HepG2 (cell line): ENCODE results near the gene CFAP70.

Experiments used
- CBX5 ChIP-seq: sonication (generic); formaldehyde crosslinking; IDR thresholded peaks from 2 replicates; pipeline ENCODE4 v1.4.0; 2020; ENCODE audit warnings: missing genetic modification reagents, borderline replicate concordance
- CENPX ChIP-seq: sonication (generic); formaldehyde crosslinking; IDR thresholded peaks from 2 replicates; pipeline ENCODE4 v1.9.0; 2021; ENCODE audit warnings: mild to moderate bottlenecking, missing genetic modification reagents, moderate library complexity
- CHD2 ChIP-seq: IDR thresholded peaks from 2 replicates; pipeline ENCODE4 v1.6.1; 2011; ENCODE audit warnings: low read depth, low read length, improper control_type of control experiment
- CREM ChIP-seq, 2 experiments: sonication (generic) in 1 of 2; formaldehyde crosslinking in 1 of 2; IDR thresholded peaks; 2 replicates each; pipeline versions ENCODE4 v1.4.0 to v1.6.1; 2016 to 2020; ENCODE audit warnings: antibody characterized with exemption in 1 of 2, mild to moderate bottlenecking in 1 of 2, missing genetic modification reagents in 1 of 2
- ESRRA ChIP-seq: sonication (generic); formaldehyde crosslinking; IDR thresholded peaks from 2 replicates; pipeline ENCODE4 v1.5.1; 2020; ENCODE audit warnings: mild to moderate bottlenecking, low read depth, missing genetic modification reagents
- JUN ChIP-seq: sonication (generic); formaldehyde crosslinking; IDR thresholded peaks from 2 replicates; pipeline ENCODE4 v1.4.0; 2020; ENCODE audit warnings: mild to moderate bottlenecking, missing genetic modification reagents
- POLR2A ChIP-seq, 2 experiments: IDR thresholded peaks; 2 replicates each; pipeline ENCODE4 v1.6.1; 2011; ENCODE audit warnings: low read depth in 2 of 2, low read length in 2 of 2, mild to moderate bottlenecking in 1 of 2, moderate library complexity in 1 of 2; ENCODE audit not compliant: insufficient read depth in 1 of 2
- REST ChIP-seq, 2 experiments: IDR thresholded peaks; 2 replicates each; pipeline ENCODE4 v1.6.1; 2011 to 2012; ENCODE audit warnings: low read length in 2 of 2, borderline replicate concordance in 1 of 2, low read depth in 1 of 2, mild to moderate bottlenecking in 1 of 2, moderate library complexity in 1 of 2
- SP4 ChIP-seq: sonication (generic); formaldehyde crosslinking; IDR thresholded peaks from 2 replicates; pipeline ENCODE4 v1.8.1; 2023; ENCODE audit warnings: mild to moderate bottlenecking, missing genetic modification reagents
- ZBTB43 ChIP-seq: sonication (generic); formaldehyde crosslinking; conservative IDR thresholded peaks from 2 replicates; pipeline ENCODE4 v1.4.0; 2020; ENCODE audit warnings: missing genetic modification reagents
- ZBTB46 ChIP-seq: sonication (generic); formaldehyde crosslinking; IDR thresholded peaks from 2 replicates; pipeline ENCODE4 v1.4.0; 2020; ENCODE audit warnings: mild to moderate bottlenecking, missing genetic modification reagents, borderline replicate concordance
- ZBTB8A ChIP-seq: sonication (generic); formaldehyde crosslinking; IDR thresholded peaks from 2 replicates; pipeline ENCODE4 v1.4.0; 2020; ENCODE audit warnings: mild to moderate bottlenecking, low read depth, missing genetic modification reagents, borderline replicate concordance
- TF ChIP-seq, protein P1 (sequence below): sonication (generic); formaldehyde crosslinking; IDR thresholded peaks from 2 replicates; pipeline ENCODE4 v1.9.0; 2022; ENCODE audit warnings: missing genetic modification reagents, mild to moderate bottlenecking, borderline replicate concordance
- TF ChIP-seq, protein P2 (sequence below): sonication (generic); formaldehyde crosslinking; IDR thresholded peaks from 2 replicates; pipeline ENCODE4 v1.5.0; 2020; ENCODE audit warnings: mild to moderate bottlenecking, missing genetic modification reagents, moderate library complexity

GRCh38 chr10:73234695-73235094 is 124.0 kb downstream of the CFAP70 start:
- TF ChIP-seq, protein P1, sequence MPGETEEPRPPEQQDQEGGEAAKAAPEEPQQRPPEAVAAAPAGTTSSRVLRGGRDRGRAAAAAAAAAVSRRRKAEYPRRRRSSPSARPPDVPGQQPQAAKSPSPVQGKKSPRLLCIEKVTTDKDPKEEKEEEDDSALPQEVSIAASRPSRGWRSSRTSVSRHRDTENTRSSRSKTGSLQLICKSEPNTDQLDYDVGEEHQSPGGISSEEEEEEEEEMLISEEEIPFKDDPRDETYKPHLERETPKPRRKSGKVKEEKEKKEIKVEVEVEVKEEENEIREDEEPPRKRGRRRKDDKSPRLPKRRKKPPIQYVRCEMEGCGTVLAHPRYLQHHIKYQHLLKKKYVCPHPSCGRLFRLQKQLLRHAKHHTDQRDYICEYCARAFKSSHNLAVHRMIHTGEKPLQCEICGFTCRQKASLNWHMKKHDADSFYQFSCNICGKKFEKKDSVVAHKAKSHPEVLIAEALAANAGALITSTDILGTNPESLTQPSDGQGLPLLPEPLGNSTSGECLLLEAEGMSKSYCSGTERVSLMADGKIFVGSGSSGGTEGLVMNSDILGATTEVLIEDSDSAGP (CRISPR knock-in tag), result no peak
- TF ChIP-seq, protein P2, sequence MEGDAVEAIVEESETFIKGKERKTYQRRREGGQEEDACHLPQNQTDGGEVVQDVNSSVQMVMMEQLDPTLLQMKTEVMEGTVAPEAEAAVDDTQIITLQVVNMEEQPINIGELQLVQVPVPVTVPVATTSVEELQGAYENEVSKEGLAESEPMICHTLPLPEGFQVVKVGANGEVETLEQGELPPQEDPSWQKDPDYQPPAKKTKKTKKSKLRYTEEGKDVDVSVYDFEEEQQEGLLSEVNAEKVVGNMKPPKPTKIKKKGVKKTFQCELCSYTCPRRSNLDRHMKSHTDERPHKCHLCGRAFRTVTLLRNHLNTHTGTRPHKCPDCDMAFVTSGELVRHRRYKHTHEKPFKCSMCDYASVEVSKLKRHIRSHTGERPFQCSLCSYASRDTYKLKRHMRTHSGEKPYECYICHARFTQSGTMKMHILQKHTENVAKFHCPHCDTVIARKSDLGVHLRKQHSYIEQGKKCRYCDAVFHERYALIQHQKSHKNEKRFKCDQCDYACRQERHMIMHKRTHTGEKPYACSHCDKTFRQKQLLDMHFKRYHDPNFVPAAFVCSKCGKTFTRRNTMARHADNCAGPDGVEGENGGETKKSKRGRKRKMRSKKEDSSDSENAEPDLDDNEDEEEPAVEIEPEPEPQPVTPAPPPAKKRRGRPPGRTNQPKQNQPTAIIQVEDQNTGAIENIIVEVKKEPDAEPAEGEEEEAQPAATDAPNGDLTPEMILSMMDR (CRISPR knock-in tag), result no peak
- TF ChIP-seq ZBTB46 (CRISPR knock-in tag), result no peak
- TF ChIP-seq CENPX, result no peak
- TF ChIP-seq ESRRA (CRISPR knock-in tag), result no peak
- TF ChIP-seq JUN (CRISPR knock-in tag), result no peak
- TF ChIP-seq ZBTB43 (CRISPR knock-in tag), result no peak
- TF ChIP-seq POLR2A (IDR thresholded peaks at IDR 0.05; ENCODE audit: insufficient read depth in 1 of 2, low read depth in 2 of 2, low read length in 2 of 2), result no peak
- TF ChIP-seq CHD2, result no peak
- no peak for TF ChIP-seq CREM (IDR thresholded peaks at IDR 0.05)
- TF ChIP-seq CREM (CRISPR knock-in tag; IDR thresholded peaks at IDR 0.05), result no peak
- no peak for TF ChIP-seq REST (IDR thresholded peaks at IDR 0.05; ENCODE audit: borderline replicate concordance in 1 of 2, low read depth in 1 of 2, low read length in 2 of 2)
- TF ChIP-seq ZBTB8A (CRISPR knock-in tag), result no peak
- no peak for TF ChIP-seq CBX5 (CRISPR knock-in tag)
- TF ChIP-seq SP4 (CRISPR knock-in tag), result no peak
